GM19372 (cell line): ENCODE data around the gene WDFY2.

Experiments
- ATAC-seq: cut with Tn5 transposase; IDR thresholded peaks from one replicate; pipeline ENCODE4 v1.9.1; 2021; ENCODE audit warnings: mild to moderate bottlenecking, low read depth, moderate library complexity; ENCODE audit not compliant: unreplicated experiment

Gene WDFY2

DNA sequence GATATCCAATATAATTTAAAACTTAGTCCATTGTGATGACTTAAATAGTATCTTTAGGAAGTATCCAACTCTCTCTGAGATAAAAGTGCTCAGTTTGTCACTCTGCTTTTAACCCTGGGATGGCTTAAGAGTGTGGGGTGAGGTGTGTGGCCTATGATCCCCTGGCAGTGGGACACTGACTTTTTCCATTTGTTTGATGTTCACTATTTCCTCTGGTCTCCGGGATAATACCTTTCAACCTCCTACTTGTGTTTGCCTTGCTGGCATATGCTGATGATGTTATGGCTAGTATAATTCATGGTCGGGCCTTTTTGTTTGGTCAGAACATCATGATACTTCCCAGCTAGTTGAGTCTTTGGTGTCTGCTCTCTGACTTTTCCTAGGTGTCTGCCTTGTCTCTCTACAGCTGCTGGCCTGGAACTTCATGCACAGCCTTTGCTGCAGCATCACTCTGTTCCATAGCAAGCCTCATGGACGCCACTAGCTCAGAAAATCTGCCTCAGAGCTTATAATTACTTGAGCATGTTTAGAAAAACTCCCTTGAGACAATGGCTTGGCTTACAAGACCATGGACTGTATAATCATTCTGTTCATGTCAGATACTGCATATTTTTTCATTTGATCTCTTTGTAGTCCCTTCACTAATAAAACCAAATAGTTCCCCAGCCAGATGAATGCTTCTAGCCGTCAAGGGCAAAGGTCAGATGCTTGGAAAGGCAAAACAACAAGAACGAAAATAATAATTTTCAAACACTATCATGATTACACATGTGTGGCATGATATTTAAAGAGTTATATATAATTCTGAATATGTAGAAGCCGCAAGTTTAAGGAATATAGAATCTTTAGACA, 75.2 kb downstream of the WDFY2 start:
- ATAC-seq = no peak

DNA sequence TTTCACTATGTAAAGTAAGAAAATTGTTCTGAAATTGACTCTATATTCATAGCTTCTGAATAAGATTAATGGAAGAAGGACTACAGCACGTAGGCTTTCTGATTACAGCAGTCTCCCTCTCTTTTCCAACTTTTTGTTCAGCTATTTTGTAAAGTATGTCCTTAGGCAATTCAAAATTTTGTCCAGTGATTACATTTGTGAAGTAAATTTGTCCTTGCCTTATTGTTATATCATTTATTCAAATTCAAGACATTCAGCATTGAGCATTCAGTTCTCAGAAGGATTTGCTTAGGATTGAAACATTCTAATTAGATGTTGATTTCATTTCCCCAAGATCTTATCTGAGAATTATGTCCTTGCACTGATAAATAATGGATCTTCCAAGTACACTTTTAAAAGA, 76.6 kb downstream of the WDFY2 start:
- ATAC-seq = no peak

DNA sequence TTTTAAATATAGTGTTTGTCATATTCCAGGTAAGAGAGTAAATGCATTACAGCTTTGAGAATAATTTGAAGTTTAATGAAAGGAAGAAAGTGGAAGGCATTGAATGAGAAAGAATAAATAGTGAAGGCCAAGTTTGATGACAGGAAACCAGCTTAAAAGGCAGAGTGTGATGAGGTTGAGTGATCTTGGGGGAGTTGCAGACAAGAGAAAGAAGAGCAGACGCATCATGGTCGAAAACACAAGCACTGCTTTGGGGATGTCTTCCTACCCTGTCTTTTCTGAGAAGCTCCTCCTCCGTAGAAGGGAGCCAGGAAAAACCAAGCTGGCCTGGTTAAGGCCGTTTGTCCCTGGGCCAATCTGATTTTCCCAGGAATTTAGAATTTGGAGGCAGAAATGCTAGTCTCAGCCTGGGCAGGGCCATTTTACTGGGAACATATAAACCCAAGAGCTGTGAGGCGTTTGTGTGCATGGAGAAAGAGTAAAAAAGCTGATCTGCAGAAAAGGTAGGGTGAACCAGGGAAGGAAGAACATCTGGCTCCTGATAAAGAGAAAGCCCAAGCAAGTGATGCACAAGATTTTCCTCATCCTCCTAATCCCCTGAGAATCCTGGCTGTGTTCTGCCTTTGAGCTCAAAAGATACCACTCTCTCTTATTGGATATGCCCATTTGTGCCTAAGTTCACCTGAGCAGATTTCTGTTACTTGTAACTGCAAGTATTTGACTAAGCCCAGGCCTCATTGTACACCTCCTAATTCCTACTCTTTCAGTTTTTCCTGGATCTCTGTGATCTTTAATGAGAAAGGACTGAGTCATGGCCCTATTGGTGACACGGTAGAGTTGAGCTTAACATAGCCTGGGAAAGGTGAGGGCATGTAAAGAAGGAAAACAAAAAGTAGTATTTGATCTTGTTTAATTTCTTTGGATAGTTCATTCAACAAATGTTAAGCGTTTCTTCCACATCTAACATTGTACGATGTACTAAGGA, 80.0 kb downstream of the WDFY2 start:
- ATAC-seq = no peak

DNA sequence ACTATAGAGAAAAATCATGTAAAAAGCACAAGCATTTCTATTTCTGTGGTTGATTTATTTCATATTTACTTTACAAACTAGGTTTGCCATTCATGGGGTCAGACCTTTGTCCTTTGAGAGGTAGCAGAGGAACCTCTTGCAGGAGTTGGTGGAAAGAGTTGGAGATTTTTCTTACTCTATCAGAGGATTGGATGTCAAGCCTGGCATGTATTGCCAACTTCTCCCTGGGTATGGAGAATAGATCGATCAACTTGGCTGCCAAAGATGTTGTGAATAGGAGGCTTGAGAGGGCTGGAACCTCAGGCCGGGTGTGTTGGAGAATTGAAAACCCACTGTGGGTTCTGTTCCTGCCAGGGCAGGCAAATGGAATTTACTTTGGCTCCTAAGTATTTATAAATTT, 81.2 kb downstream of the WDFY2 start:
- no peak for ATAC-seq

DNA sequence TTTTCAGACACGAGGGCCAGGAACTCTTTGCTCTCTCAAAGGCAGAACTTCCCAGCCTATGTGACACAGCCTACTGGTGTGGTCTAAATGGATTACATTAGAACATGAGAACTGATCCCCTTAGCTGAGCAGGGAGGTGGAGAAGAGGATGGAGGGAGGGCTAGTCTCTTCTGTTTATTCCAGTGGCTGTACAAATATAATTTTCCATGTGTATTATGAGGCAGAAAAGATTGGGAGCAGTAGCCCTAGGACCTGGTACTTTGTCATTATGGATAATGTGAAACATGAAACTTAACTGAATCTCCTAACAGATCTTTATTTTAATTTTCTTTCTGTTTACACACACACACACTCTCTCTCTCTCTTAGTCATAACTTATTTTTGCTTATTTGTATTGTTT, 82.1 kb downstream of the WDFY2 start:
- no peak for ATAC-seq

DNA sequence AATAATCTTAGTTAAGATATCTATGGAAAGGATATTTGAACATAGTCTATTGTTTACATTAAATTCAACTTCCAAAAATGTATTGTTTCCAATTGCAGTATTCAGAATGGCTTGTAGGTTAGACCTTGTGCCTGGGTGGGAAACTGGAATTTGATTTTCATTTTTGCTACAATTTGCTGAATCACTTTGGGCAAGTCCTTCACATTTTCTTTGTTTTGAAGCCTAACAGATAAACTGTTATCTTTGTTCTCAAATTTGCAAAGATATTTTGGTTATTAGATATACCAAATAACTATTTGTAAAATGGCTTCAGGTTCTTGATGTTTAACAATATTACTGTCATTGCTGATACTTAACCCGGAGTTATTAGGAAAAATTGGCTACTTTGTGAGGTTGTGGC, 82.6 kb downstream of the WDFY2 start:
- ATAC-seq = no peak

DNA sequence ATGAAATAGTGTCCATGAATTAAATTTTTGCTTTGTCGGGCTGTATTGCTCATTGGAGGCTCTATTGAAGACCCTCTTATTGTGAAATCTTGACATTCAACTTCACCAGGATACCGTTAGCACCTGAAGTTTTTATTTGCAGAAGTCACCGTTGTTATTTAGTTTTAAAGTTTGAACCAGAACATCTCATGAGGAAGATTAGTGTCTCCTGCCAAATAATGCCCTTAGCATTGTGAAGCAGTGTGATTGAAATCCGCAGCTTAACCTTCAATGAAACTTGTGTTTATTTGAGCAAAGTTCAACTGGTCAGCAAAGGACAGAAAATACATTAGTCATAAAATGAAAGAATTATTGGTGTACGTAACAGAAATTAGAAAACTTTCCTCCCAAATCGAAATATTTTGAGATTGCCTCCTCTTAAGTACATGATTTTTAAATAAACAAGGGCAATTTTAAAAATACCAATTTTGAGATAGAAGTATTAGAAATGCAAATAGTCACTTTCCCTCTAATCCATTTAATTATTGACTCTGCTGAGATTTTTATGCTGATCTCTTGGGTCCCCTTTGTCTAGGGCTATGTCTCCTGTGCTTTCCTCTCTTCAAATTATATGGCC, 84.4 kb downstream of the WDFY2 start:
- ATAC-seq = no peak

DNA sequence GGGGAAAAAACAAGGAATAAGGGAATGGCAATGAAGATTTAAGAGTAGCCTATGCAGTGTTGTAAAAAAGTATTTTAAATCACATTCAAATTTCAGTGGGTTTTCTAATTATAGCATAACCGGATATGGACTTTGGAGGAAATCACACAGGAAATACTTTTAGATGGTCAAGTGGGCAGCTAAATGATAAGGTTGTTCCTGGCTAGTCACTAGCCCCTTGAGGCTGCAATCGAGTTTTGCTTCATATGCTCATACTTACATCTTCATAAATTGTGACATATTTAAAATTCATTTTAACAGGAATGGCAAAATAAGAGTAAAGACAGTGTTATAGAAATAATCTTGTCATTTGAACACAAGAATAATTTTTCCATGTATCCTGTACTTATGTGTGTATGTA, 88.9 kb downstream of the WDFY2 start:
- ATAC-seq = no peak

DNA sequence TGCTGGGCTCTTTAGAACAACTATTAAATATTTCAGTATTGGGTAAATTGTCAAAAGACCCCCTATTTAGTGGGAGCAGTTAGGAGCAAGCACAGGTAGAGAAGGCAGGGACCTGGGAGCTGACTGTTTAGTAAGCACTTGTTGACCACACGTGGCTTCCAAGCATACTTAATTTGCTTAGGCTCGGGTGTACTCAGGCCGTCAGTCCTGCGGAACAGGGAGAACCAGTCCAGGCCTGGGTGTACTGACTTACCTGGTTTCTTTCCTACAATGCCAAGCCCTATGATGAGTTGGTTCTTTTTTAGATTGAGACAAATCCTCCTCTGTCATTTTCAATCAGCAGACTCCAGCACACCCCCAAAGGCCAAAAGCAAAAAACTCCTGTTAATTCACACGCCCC, 90.0 kb downstream of the WDFY2 start:
- ATAC-seq = no peak

DNA sequence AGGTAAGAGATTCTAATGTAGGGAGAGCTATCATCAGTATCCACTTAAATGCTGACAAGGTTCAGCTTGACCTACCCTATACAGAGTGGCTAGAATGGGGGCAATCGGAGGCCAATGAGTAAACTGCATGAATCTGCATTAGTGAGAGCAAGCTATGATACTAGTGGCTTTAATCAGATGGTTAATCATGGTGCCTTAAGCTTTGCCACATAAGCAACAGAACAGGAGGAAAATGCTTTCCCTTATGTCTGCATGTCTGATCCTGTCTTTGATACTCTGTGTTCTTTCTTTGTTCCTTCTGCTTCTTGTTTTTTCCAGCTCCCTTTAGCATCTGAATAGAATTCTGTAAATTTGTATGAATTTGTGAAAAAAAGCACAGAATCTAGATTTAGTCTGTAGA, 91.1 kb downstream of the WDFY2 start:
- no peak for ATAC-seq

DNA sequence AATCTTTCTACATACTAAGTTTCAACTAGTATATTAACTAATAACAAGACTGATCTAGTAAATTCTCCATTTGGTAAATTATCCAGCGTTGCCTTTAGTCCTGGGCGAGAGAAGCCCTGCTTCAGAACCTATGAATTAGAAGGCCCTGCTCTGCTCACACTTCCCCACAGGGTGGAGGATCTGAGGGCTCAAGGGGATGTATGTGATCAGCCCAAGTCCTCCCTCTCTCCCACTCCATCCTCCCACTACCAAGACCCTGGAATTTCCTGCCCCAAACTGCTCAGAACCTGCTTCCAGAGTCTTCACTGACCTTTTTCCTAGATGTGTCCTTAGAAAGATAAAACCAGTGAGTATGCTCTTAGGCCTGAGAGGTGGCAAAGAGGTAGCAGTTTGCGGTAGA, 91.6 kb downstream of the WDFY2 start:
- no peak for ATAC-seq

DNA sequence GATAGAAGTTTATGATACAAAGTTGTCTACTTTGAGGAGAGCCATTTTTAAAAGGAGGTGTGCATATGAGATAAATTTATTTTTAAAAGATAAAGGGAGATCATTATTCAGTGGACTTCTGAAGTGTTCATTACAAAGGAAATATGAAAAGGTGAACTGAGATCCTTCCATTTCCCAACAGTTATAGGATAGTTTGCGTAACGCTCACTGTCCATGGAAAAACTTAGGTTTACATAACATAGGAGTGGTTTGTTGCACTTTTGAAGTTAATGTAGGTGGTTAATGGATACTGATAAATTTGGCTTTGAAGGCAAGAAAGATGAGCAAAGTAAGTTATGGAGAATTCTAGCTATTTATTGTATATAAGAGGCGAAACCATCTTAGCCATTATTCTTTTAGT, 92.5 kb downstream of the WDFY2 start:
- ATAC-seq = no peak

DNA sequence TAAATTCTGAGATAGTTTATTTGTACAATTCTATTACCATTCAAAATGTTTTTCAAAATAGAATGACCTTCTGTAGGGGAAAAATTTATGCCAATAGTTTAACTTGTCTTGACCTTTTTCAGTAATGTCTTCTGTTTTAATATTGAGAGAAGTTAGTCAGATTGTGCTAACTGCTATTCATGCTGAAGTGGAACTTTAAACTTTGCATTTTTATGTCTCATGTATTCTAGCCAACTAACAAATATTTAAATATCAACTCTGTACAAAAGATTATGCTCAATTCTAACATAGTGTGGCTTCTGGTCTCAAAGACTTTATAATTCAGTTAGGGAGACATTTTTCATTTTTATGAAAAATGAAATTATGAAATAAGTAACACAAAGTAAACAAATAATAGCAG, 94.2 kb downstream of the WDFY2 start:
- ATAC-seq = no peak

DNA sequence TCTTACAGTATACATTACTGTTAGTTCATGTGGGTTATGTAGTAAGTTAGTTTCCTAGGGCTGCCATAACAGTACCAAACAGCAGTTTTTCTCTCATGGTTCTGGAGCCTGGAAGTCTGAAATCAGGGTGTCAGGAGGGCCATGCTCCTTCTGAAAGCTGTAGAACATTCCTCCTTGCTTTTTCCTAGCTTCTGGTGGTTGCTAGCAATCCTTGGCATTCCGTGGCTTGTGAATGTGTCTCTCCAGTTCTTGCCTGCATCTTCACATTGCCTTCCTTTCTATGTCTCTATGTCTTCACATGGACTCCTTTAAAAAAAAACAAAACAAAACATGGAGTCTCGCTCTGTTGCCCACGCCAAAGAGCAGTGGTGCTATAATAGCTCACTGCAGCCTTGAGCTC, 95.4 kb downstream of the WDFY2 start:
- ATAC-seq = no peak

DNA sequence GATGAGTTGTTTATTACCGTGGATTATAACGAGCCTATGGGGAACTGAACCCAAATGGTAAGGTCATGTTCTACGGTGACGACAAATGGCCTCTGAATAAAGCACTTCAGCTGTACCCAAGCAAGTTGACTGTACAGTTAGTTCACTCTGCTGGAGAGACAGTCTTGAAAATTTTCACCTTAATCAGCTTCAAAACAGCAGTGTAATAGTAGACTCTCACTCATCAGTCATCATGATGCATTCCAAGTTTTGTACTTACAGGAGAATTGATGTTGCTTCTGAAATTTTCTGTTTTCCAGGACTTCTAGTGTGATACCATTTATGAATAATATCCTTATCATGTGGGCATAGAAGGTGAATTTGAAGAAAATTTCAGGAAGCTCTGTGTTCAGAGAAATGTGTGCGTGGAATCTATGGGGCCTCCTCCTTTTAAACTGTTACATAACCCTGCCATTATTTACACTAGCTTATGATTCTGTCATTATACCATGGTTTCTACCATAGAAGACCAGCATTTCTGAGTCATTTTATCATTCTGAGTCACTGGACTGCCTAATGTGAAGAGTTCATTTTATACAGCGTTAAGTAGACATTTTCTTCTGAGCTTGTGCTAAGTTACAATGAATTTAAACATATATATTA, 96.9 kb downstream of the WDFY2 start:
- ATAC-seq = no peak

DNA sequence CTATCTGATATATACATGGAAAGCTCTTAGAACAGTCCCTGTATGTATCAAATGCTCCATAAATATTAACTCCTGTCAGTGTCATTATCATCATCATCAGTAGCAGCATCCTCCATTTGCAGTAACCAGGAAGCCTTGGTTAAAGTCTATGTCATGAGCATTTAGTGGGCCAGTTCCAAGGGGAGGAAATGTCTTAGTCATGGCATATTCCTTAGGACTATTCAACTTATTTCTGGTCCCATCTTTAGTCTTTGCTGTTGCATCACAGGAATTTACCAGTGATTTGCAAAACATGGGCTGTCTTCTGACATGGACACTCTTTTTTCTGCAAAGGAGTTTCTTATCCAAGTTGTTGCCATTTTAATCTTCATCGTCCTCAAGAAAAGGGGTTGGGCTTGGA, 98.4 kb downstream of the WDFY2 start:
- no peak for ATAC-seq

DNA sequence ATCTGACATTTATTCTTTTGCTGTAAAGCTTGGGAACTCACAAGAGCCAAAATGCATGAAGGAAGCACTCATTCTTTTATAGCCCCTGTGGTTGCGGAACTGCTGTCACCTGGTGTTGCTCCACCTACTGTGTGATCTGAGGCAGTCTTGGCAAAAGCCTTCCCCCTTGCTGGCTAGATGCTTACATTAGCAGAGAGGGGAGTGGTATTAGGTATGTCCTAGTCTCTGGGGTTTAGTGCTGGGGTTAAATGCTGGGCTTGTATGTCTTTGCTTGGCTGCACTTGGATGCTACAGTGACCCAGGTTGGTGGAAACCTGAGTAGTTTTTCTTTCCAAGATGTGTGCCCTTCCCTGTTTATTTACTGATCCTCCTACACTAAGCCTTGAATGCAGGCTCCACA, 99.3 kb downstream of the WDFY2 start:
- no peak for ATAC-seq

DNA sequence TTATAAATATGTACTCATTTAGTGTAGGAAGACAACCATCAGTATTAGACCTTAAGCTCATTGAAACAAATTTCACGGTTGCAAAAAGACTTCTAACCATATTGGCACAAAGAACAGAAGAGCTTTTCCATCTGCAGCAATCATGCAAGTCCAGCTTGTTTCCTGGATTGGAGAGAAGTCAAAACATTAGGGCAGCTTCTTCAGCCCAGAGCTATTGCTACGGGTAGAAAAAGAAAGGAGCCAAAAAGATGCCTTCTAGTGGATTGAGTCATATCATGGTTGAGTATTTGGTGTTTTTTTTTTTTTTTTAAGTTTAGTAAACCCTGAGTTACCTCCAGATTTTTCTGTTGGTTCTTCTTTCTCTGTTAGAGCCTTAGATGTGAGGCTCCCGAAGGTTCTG, 99.8 kb downstream of the WDFY2 start:
- no peak for ATAC-seq

DNA sequence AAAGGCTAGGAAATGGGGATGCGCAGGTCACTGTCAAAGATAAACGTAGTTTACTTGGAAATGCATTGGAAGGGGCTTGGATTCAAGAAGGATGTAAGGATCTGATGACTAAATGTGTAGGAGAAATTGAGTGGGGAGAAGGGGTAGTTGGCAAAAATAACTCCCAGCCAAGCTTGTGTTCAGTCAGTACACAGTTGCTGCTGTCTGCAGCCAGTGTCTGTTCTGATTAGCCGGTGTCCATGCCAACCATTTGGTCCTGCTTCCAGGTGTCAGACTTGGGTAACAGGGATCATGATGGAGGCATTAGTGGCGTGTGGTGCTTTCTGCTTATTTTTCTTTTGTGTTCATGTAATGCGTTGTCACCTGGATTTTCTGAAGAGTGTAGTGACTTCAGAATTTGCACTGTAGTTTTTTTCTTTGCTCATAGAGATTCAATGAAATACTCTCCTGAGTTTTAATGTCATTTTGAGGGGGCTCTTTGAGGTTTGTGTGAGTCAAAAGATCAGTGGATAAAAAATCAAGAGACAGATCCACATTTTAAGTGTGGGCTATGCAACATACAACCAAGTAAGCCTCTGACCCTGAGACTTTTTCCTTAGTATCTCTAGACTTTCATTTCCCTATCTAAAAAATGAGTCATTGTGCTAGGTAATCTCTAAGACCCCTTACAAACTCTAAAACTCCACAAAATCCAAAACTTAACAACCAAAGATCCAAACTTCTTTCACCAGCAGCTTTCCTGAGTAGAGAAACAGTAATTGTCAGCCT, 103.9 kb downstream of the WDFY2 start:
- ATAC-seq = no peak
